Breast epithelium (tissue), 4 donors: ENCODE results near the gene NKIRAS2. TPM values are rescaled to one million over a fixed set of nuclear protein-coding genes. Genes with fewer than 3 reads are reported as not detected.
A peak's percentile ranks its signal among the peaks of the same experiment; 100 is the strongest.

Source experiments
- DNase-seq, 2 donors: peaks; one replicate each; pipeline ENCODE4 v3.0.0-alpha.2; 2019; ENCODE audit warnings: low spot score in 2 of 2
- H3K27ac ChIP-seq, 2 donors: fragments of 200-600 bp; sonication (generic) in 1 of 2; one replicate each; pipeline ENCODE4 v1.5.1; 2016 to 2019; ENCODE audit warnings: mild to moderate bottlenecking in 1 of 2
- H3K27me3 ChIP-seq, 2 donors: fragments of 200-600 bp; sonication (generic) in 1 of 2; one replicate each; pipeline versions ENCODE4 v1.5.1 to v1.6.0; 2017 to 2019; ENCODE audit warnings: control low read depth in 1 of 2, mild to moderate bottlenecking in 1 of 2
- H3K36me3 ChIP-seq: fragments of 200-600 bp; one replicate; pipeline ENCODE4 v1.5.1; 2019
- H3K4me1 ChIP-seq, 2 donors: fragments of 200-600 bp; sonication (generic); one replicate each; pipeline ENCODE4 v1.5.1; 2016 to 2019; ENCODE audit warnings: control low read depth in 1 of 2
- H3K4me3 ChIP-seq, 3 donors: fragments of 200-600 bp; sonication (generic); 1 replicate in 2 of 3; 2 replicates in 1 of 3; pipeline ENCODE4 v1.5.1; 2016 to 2019; ENCODE audit warnings: mild to moderate bottlenecking in 3 of 3, moderate library complexity in 2 of 3
- H3K9me3 ChIP-seq, 2 donors: fragments of 200-600 bp; sonication (generic) in 1 of 2; one replicate each; pipeline ENCODE4 v1.5.1; 2016 to 2019; ENCODE audit warnings: control low read depth in 1 of 2
- CTCF ChIP-seq, 3 donors: fragments of 450-650 bp; IDR thresholded peaks; one replicate each; pipeline ENCODE4 v1.5.1; 2016 to 2017; ENCODE audit warnings: antibody characterized with exemption in 3 of 3, mild to moderate bottlenecking in 3 of 3, moderate library complexity in 3 of 3
- POLR2A ChIP-seq: fragments of 450-650 bp; IDR thresholded peaks from one replicate; pipeline ENCODE4 v1.6.1; 2016; ENCODE audit warnings: antibody characterized with exemption, mild to moderate bottlenecking, moderate library complexity
- POLR2AphosphoS5 ChIP-seq, 3 donors: sonication (generic); formaldehyde crosslinking; IDR thresholded peaks; one replicate each; pipeline ENCODE4 v1.6.1; 2017; ENCODE audit warnings: antibody characterized with exemption in 3 of 3
- intact Hi-C: fragments of 100-400 bp; cut with DNase I; formaldehyde crosslinking; loops from one replicate; pipeline ENCODE4 v1.15.1; 2023; ENCODE audit warnings: low total_unique reads
- total RNA-seq, 3 donors: library from RNA; depleted of rRNA; stranded (reverse); fragments of >200 nt; gene quantifications; one replicate each; pipeline ENCODE4 v1.1.0, GENCODE V29; 2016

The NKIRAS2 gene
- total RNA-seq, 3 donors from 2014 or later = 21.6 to 33.8 (median 22.5) TPM

GRCh38 chr17:41987642-41988041 lies 32.2 kb upstream of the NKIRAS2 start:
- H3K4me1 ChIP-seq = no peaks in the 10 kb centered on the region
- H3K27ac ChIP-seq = no peak overlapping the region
- no peaks in the 10 kb centered on the region for H3K27me3 ChIP-seq
- intact Hi-C loops = no loop called here
- peaks cover 19% of the 10 kb centered on the region for H3K36me3 ChIP-seq
- TF ChIP-seq POLR2A = no peak
- DNase-seq = no peak
- no peaks in the 10 kb centered on the region for H3K9me3 ChIP-seq
- no peak overlapping the region for H3K4me3 ChIP-seq

DNA sequence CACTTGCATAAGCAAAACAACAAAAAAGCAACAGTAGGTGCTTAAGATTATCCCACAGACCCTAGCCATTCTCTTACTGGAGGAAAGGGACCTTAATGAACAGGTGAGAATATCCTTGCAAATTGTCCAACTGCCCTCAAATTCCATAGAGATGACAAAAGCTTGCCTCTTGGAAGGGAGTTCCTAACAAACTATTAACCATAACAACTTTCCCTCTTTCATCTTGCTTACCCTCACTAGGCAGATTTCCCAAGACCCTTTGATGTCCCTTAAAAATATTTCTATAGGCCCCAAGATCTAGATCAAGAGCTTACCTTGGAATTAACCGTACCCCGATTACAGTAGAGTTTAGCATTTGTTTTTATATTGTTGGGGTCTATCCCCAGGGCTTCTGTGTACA lies 31.5 kb upstream of the NKIRAS2 start:
- peaks cover 19% of the 10 kb centered on the region for H3K36me3 ChIP-seq
- no peak overlapping the region for H3K4me3 ChIP-seq
- DNase-seq = no peak
- TF ChIP-seq POLR2A = no peak
- TF ChIP-seq CTCF (IDR thresholded peaks at IDR 0.05) = no peak
- no peak for TF ChIP-seq POLR2AphosphoS5 (IDR thresholded peaks at IDR 0.05)
- intact Hi-C loops = no loop called here
- no peaks in the 10 kb centered on the region for H3K27me3 ChIP-seq
- no peaks in the 10 kb centered on the region for H3K9me3 ChIP-seq
- no peaks in the 10 kb centered on the region for H3K4me1 ChIP-seq
- H3K27ac ChIP-seq = no peak overlapping the region

DNA sequence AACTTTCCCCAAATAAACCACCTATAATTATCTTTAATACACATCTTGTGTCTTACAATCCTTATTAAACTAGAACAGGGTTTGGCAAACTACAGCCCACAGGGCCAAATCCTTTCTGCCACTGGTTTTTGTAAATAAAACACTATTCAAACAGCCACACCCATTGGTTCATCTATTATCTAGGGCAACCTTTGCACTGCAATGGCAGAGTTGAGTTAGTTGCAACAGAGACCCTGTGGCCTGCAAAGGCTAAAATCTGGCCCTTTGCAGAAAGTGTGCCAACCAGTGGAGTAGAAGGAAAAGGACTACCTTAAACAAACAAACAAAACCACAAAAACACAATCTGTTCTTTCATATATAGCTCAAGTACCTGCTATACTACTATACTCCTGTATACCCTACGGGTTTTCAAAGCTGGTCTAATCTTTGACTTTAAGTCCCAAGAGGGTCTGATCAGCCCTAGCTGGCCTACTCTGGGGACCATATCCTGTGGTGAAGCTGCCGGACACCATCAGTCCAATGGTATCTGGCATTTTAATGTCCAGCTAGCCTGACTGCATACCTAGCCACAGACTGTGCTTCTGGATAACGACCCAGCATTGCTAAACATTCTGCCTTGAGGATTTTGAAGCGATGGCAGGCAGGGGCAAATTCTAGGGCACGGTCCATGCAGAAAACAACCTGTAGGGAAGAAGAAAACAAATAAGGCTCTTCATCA lies 30.0 kb upstream of the NKIRAS2 start:
- intact Hi-C loops = no loop called here
- no peak for DNase-seq
- peaks cover 19% of the 10 kb centered on the region for H3K36me3 ChIP-seq
- H3K27ac ChIP-seq = no peak overlapping the region
- TF ChIP-seq POLR2AphosphoS5 (IDR thresholded peaks at IDR 0.05) (no peak), POLR2A (no peak), CTCF (IDR thresholded peaks at IDR 0.05) (no peak)
- no peaks in the 10 kb centered on the region for H3K4me1 ChIP-seq
- no peak overlapping the region for H3K4me3 ChIP-seq
- H3K27me3 ChIP-seq = no peaks in the 10 kb centered on the region
- H3K9me3 ChIP-seq = no peaks in the 10 kb centered on the region

- Histone ChIP-seq H3K27ac (peak overlapping the region in 1 of 2 donors; percentile 35), H3K27me3 (no peaks in the 10 kb centered on the region), H3K9me3 (no peaks in the 10 kb centered on the region), H3K4me1 (no peaks in the 10 kb centered on the region), H3K4me3 (no peak overlapping the region), H3K36me3 (peaks cover 11% of the 10 kb centered on the region)
- TF ChIP-seq POLR2AphosphoS5 (IDR thresholded peaks at IDR 0.05) = no peak
- no peak for TF ChIP-seq CTCF (IDR thresholded peaks at IDR 0.05)
- no peak for TF ChIP-seq POLR2A
- no peak for DNase-seq
- intact Hi-C loops = no loop called here
Observed at GRCh38 chr17:41992576-41992975, 27.3 kb upstream of the NKIRAS2 start.

DNA sequence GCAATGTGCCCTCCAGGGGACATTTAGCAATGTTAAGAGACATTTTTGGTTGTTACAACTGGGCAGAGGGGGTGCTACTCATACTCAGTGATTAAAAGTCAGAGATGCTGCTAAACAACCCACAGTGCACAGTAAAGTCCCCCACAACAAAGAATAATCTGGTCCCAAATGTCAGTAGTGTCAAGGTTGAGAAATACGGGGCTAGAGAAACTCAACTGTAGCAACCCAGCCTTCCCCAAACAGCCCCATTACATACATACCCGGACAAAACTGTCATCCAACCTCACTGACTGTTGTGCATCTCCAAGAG lies 23.1 kb upstream of the NKIRAS2 start:
- no peak for DNase-seq
- intact Hi-C loops = no loop called here

More for the DNA sequence above, 23.1 kb upstream of the NKIRAS2 start:
- Histone ChIP-seq H3K36me3 (no peaks in the 10 kb centered on the region), H3K27me3 (no peaks in the 10 kb centered on the region), H3K4me1 (no peaks in the 10 kb centered on the region), H3K9me3 (no peaks in the 10 kb centered on the region), H3K27ac (no peak overlapping the region), H3K4me3 (no peak overlapping the region)
- TF ChIP-seq POLR2AphosphoS5 (IDR thresholded peaks at IDR 0.05) = no peak
- TF ChIP-seq CTCF (IDR thresholded peaks at IDR 0.05) = no peak
- TF ChIP-seq POLR2A = no peak
